HCT116 (cell line): Measurements from ENCODE around the gene NGEF. TPM values are rescaled to one million over a fixed set of nuclear protein-coding genes. Genes with fewer than 3 reads are reported as not detected.

ENCODE experiments used
- ATAC-seq: fragments of 200-7000 bp; cut with Tn5 transposase; 2 replicates; pipeline ENCODE4 v1.9.1; 2020; ENCODE audit warnings: mild to moderate bottlenecking, moderate library complexity
- BruUV-seq: library from RNA; stranded (reverse); fragments of 400-500 nt; replicated peaks from 2 replicates; lab custom pipeline; 2021; lab: Mats Ljungman, UMichigan
- CTCF ChIA-PET: fragments of 300-600 bp; sonication (Branson Sonifier 250); formaldehyde crosslinking; loops from one replicate; lab custom pipeline; 2021; ENCODE audit warnings: antibody characterized with exemption; lab: Charles Lee
- POLR2A ChIA-PET: fragments of 300-600, 350-600 bp; sonication (Branson Sonifier 250); formaldehyde crosslinking; loops from one replicate; lab custom pipeline; 2021; ENCODE audit warnings: antibody characterized with exemption; lab: Charles Lee
- RAD21 ChIA-PET, 2 experiments: fragments of 300-600 bp; sonication (Branson Sonifier 250); formaldehyde crosslinking; loops; one replicate each; lab custom pipeline; 2023; ENCODE audit warnings: low total read pairs in 2 of 2; ENCODE audit not compliant: uncharacterized antibody in 2 of 2, unreplicated experiment in 2 of 2, low non-redundant PET in 1 of 2; lab: Charles Lee
- DNase-seq: peaks from one replicate; pipeline ENCODE4 v3.0.0-alpha.2; 2010; ENCODE audit warnings: low read depth, low spot score
- H2AFZ ChIP-seq: fragments of 200-600 bp; shearing (Covaris generic), sonication (generic); 2 replicates; pipeline ENCODE4 v1.6.1; 2017; ENCODE audit warnings: low read depth, mixed run types, mixed read lengths, antibody characterized with exemption, low read length; ENCODE audit not compliant: poor library complexity, severe bottlenecking
- H3K27ac ChIP-seq: 2 replicates; pipeline ENCODE4 v1.5.1; 2012; ENCODE audit warnings: low read depth, low read length
- H3K27me3 ChIP-seq: fragments of 200-600 bp; sonication (generic); 2 replicates; pipeline ENCODE4 v1.6.1; 2016; ENCODE audit warnings: mixed run types, low read length, mixed read lengths; ENCODE audit not compliant: insufficient read depth
- H3K36me3 ChIP-seq, 2 experiments: fragments of 200-500 bp in 1 of 2; fragments of 200-600 bp in 1 of 2; sonication (Bioruptor generic) in 1 of 2; sonication (generic) in 1 of 2; 2 replicates each; pipeline versions ENCODE4 v1.5.1 to v1.6.1; 2014 to 2016; ENCODE audit warnings: low read length in 2 of 2, inconsistent platforms in 1 of 2, mixed read lengths in 1 of 2, mixed run types in 1 of 2; ENCODE audit not compliant: insufficient read depth in 2 of 2, control insufficient read depth in 1 of 2
- H3K4me1 ChIP-seq, 2 experiments: fragments of 200-600 bp in 1 of 2; sonication (generic) in 1 of 2; 2 replicates each; pipeline versions ENCODE4 v1.5.1 to v1.6.1; 2012 to 2017; ENCODE audit warnings: low read length in 2 of 2, inconsistent platforms in 1 of 2, mild to moderate bottlenecking in 1 of 2, mixed read lengths in 1 of 2, mixed run types in 1 of 2, moderate library complexity in 1 of 2; ENCODE audit not compliant: insufficient read depth in 2 of 2, control insufficient read depth in 1 of 2
- H3K4me2 ChIP-seq: fragments of 200-600 bp; sonication (generic); 2 replicates; pipeline ENCODE4 v1.6.1; 2017; ENCODE audit warnings: mixed run types, low read length, mixed read lengths
- H3K4me3 ChIP-seq, 2 experiments: fragments of 200-600 bp in 1 of 2; sonication (generic) in 1 of 2; replicated peaks in 1 of 2; 2 replicates each; pipeline ENCODE4 v1.5.1; 2011 to 2016; ENCODE audit warnings: low read length in 2 of 2, control low read depth in 1 of 2, low read depth in 1 of 2, mild to moderate bottlenecking in 1 of 2, mixed read lengths in 1 of 2, mixed run types in 1 of 2
- H3K79me2 ChIP-seq: fragments of 200-600 bp; sonication (generic); 2 replicates; pipeline ENCODE4 v1.6.1; 2017; ENCODE audit warnings: mild to moderate bottlenecking, mixed run types, low read length, moderate library complexity, mixed read lengths; ENCODE audit not compliant: insufficient read depth
- H3K9ac ChIP-seq: fragments of 200-600 bp; sonication (generic); 2 replicates; pipeline ENCODE4 v1.6.1; 2016; ENCODE audit warnings: low read length, mixed read lengths
- H3K9me2 ChIP-seq: fragments of 200-600 bp; sonication (generic), shearing (Covaris generic); 2 replicates; pipeline ENCODE4 v1.6.1; 2017; ENCODE audit warnings: mixed run types, mild to moderate bottlenecking, moderate library complexity; ENCODE audit not compliant: insufficient read depth
- H3K9me3 ChIP-seq, 2 experiments: fragments of 200-500 bp in 1 of 2; fragments of 200-600 bp in 1 of 2; sonication (Bioruptor generic) in 1 of 2; sonication (generic) in 1 of 2; 2 replicates each; pipeline ENCODE4 v1.6.1; 2014 to 2017; ENCODE audit warnings: low read length in 2 of 2, mixed read lengths in 2 of 2, inconsistent platforms in 1 of 2, low read depth in 1 of 2, mild to moderate bottlenecking in 1 of 2, mixed run types in 1 of 2, moderate library complexity in 1 of 2; ENCODE audit not compliant: control insufficient read depth in 1 of 2, insufficient read depth in 1 of 2
- H4K20me1 ChIP-seq: fragments of 200-600 bp; sonication (generic), shearing (Covaris generic); 2 replicates; pipeline ENCODE4 v1.6.1; 2017; ENCODE audit warnings: mixed run types, mild to moderate bottlenecking, moderate library complexity; ENCODE audit not compliant: insufficient read depth
- CBX3 ChIP-seq: IDR thresholded peaks from 2 replicates; pipeline ENCODE4 v1.6.1; 2012; ENCODE audit warnings: low read depth
- CEBPB ChIP-seq: IDR thresholded peaks from 2 replicates; pipeline ENCODE4 v1.6.1; 2012; ENCODE audit warnings: low read depth
- EGR1 ChIP-seq: IDR thresholded peaks from 2 replicates; pipeline ENCODE4 v1.6.1; 2012; ENCODE audit warnings: low read depth
- JUND ChIP-seq: IDR thresholded peaks from 2 replicates; pipeline ENCODE4 v1.6.1; 2012
- POLR2A ChIP-seq: IDR thresholded peaks from 2 replicates; pipeline ENCODE4 v1.7.0; 2011; ENCODE audit warnings: borderline replicate concordance; ENCODE audit not compliant: insufficient read depth, insufficient read length; ENCODE audit errors: extremely low read depth
- POLR2AphosphoS5 ChIP-seq: IDR thresholded peaks from 2 replicates; pipeline ENCODE4 v1.6.1; 2011; ENCODE audit warnings: mild to moderate bottlenecking, low read depth, low read length, moderate library complexity
- RAD21 ChIP-seq: IDR thresholded peaks from 2 replicates; pipeline ENCODE4 v1.6.1; 2012; ENCODE audit warnings: low read depth, mild to moderate bottlenecking
- SIN3A ChIP-seq: IDR thresholded peaks from 2 replicates; pipeline ENCODE4 v1.6.1; 2012; ENCODE audit warnings: low read depth
- SP1 ChIP-seq: IDR thresholded peaks from 2 replicates; pipeline ENCODE4 v1.6.1; 2012; ENCODE audit warnings: low read depth
- TCF7L2 ChIP-seq: IDR thresholded peaks from 2 replicates; pipeline ENCODE4 v1.7.0; 2011; ENCODE audit warnings: borderline replicate concordance, inconsistent platforms; ENCODE audit not compliant: insufficient read depth, insufficient read length; ENCODE audit errors: extremely low read depth
- ZNF274 ChIP-seq: fragments of 200-500 bp; sonication (Bioruptor generic); IDR thresholded peaks from 2 replicates; pipeline ENCODE4 v1.6.1; 2014; ENCODE audit warnings: mild to moderate bottlenecking, low read depth, low read length, inconsistent platforms
- intact Hi-C: fragments of 100-400 bp; cut with micrococcal nuclease; formaldehyde crosslinking; loops from 2 replicates; pipeline ENCODE4 v1.10.0; 2022
- total RNA-seq: library from RNA; stranded (reverse); gene quantifications from one replicate; pipeline ENCODE4 v1.2.1, GENCODE V29; 2021; ENCODE audit not compliant: unreplicated experiment
- TF ChIP-seq, protein P1 (sequence below): IDR thresholded peaks from 2 replicates; pipeline ENCODE4 v1.6.1; 2012
- TF ChIP-seq, protein P2 (sequence below): IDR thresholded peaks from 2 replicates; pipeline ENCODE4 v1.6.1; 2012; ENCODE audit warnings: low read depth

Gene NGEF
- total RNA-seq, 1 experiment from 2014 or later: 12.6 TPM

DNA sequence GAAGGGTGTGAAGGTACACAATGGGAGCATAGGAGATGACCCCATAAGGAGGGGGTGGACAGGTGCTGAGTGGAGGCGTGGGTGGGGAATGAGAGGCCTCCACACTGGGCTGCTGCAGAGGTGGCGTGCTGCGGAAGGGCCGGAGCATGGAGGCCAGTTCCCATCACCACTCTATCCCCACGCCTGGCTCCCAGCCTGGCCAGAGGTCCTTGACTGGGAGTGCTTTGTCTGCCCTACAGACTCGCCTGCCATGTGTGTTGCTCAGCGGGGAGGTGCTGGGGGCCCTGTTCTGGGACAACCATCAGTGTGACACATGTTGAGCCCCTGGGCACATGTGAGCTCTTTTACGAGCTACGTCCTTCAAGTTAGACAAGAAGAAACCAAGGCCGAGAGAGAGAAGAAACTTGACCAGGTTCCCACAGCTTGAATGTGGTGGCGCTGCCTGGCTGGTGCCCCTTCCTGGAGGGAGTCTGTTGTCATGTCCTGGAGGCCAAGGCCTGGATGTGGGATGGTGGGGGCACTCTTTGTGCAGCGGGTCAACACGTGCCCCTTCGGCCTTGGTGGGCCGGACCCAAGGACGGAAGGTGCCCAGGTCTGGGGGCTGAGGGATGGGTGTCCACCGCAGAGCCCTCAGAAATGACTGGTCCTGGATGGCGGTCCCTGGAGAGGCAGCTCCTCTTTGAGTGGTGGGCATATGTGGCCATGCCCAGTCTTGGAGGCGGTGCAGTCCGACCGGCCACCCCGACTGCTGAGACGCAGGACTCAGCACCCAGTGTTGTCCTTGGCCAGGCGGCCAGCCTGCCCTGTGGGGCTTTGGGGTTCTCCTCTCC is 45.9 kb upstream of the NGEF start:
- H2AFZ ChIP-seq: no peak overlapping the region
- no TSS peak for BruUV-seq
- no peaks in the 10 kb centered on the region for H3K36me3 ChIP-seq
- RAD21 ChIA-PET: no interaction called here
- no peaks in the 10 kb centered on the region for H3K79me2 ChIP-seq
- no peaks in the 10 kb centered on the region for H4K20me1 ChIP-seq
- H3K9me3 ChIP-seq: no peaks in the 10 kb centered on the region
- no peak overlapping the region for H3K9ac ChIP-seq
- no peak for ATAC-seq
- TF ChIP-seq CBX3 (no peak), POLR2A (no peak), SP1 (no peak), TCF7L2 (no peak), EGR1 (no peak), SIN3A (no peak), JUND (no peak), ZNF274 (no peak), CEBPB (no peak), POLR2AphosphoS5 (no peak), RAD21 (no peak)
- TF ChIP-seq, protein P1, sequence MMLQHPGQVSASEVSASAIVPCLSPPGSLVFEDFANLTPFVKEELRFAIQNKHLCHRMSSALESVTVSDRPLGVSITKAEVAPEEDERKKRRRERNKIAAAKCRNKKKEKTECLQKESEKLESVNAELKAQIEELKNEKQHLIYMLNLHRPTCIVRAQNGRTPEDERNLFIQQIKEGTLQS: no peak
- TF ChIP-seq, protein P2, sequence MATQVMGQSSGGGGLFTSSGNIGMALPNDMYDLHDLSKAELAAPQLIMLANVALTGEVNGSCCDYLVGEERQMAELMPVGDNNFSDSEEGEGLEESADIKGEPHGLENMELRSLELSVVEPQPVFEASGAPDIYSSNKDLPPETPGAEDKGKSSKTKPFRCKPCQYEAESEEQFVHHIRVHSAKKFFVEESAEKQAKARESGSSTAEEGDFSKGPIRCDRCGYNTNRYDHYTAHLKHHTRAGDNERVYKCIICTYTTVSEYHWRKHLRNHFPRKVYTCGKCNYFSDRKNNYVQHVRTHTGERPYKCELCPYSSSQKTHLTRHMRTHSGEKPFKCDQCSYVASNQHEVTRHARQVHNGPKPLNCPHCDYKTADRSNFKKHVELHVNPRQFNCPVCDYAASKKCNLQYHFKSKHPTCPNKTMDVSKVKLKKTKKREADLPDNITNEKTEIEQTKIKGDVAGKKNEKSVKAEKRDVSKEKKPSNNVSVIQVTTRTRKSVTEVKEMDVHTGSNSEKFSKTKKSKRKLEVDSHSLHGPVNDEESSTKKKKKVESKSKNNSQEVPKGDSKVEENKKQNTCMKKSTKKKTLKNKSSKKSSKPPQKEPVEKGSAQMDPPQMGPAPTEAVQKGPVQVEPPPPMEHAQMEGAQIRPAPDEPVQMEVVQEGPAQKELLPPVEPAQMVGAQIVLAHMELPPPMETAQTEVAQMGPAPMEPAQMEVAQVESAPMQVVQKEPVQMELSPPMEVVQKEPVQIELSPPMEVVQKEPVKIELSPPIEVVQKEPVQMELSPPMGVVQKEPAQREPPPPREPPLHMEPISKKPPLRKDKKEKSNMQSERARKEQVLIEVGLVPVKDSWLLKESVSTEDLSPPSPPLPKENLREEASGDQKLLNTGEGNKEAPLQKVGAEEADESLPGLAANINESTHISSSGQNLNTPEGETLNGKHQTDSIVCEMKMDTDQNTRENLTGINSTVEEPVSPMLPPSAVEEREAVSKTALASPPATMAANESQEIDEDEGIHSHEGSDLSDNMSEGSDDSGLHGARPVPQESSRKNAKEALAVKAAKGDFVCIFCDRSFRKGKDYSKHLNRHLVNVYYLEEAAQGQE: no peak
- H3K4me3 ChIP-seq: no peak overlapping the region
- no peaks in the 10 kb centered on the region for H3K9me2 ChIP-seq
- POLR2A ChIA-PET: no interaction called here
- intact Hi-C loops: no loop called here
- no peak for DNase-seq
- CTCF ChIA-PET: no interaction called here
- no peaks in the 10 kb centered on the region for H3K4me1 ChIP-seq
- H3K27me3 ChIP-seq: no peaks in the 10 kb centered on the region; the same call in 1 of the 2 replicates
- H3K27ac ChIP-seq: no peak overlapping the region
- no peak overlapping the region for H3K4me2 ChIP-seq
